Endothelial cell of umbilical vein (primary cell): ENCODE measurements around the gene ATOX1.

Experiments used
- CTCF ChIP-seq, 2 donors: IDR thresholded peaks; 1 replicate in 1 of 2; 2 replicates in 1 of 2; pipeline ENCODE4 v1.5.1; 2011; ENCODE audit warnings: low read length in 2 of 2, mild to moderate bottlenecking in 2 of 2, moderate library complexity in 2 of 2, control low read depth in 1 of 2, inconsistent platforms in 1 of 2, low read depth in 1 of 2; ENCODE audit not compliant: insufficient read depth in 1 of 2; ENCODE audit errors: extremely low read depth in 1 of 2
- EZH2 ChIP-seq: IDR thresholded peaks from 2 replicates; pipeline ENCODE4 v1.6.1; 2012; ENCODE audit warnings: borderline replicate concordance, low read depth, mild to moderate bottlenecking, moderate library complexity, low read length, inconsistent platforms; ENCODE audit not compliant: severe bottlenecking
- FOS ChIP-seq: IDR thresholded peaks from 2 replicates; pipeline ENCODE4 v1.6.1; 2011; ENCODE audit warnings: mild to moderate bottlenecking, low read length, moderate library complexity, borderline replicate concordance; ENCODE audit not compliant: insufficient read depth
- GATA2 ChIP-seq: IDR thresholded peaks from 2 replicates; pipeline ENCODE4 v1.7.0; 2011; ENCODE audit warnings: low read depth, mild to moderate bottlenecking, moderate library complexity, mixed read lengths, low read length; ENCODE audit not compliant: insufficient read length, insufficient read depth
- MAX ChIP-seq: IDR thresholded peaks from 2 replicates; pipeline ENCODE4 v1.6.1; 2011; ENCODE audit not compliant: insufficient read depth, insufficient read length
- MYC ChIP-seq: IDR thresholded peaks from one replicate; pipeline ENCODE4 v1.6.1; 2011; ENCODE audit warnings: mild to moderate bottlenecking, low read depth, low read length
- POLR2A ChIP-seq: IDR thresholded peaks from 2 replicates; pipeline ENCODE4 v1.6.1; 2012; ENCODE audit warnings: low read depth, mild to moderate bottlenecking, control low read depth, low read length
- POLR2AphosphoS5 ChIP-seq: IDR thresholded peaks from 2 replicates; pipeline ENCODE4 v1.6.1; 2012; ENCODE audit warnings: low read depth, mild to moderate bottlenecking, control low read depth, low read length, moderate library complexity; ENCODE audit not compliant: insufficient read depth

GRCh38 chr5:151786468-151786867 lies 28.0 kb upstream of the ATOX1 start:
- TF ChIP-seq POLR2A, result no peak
- TF ChIP-seq CTCF (IDR thresholded peaks at IDR 0.05; ENCODE audit: extremely low read depth in 1 of 2, insufficient read depth in 1 of 2, low read depth in 1 of 2, low read length in 2 of 2), result no peak
- no peak for TF ChIP-seq POLR2AphosphoS5
- TF ChIP-seq EZH2, result no peak
- TF ChIP-seq MAX, result no peak
- TF ChIP-seq GATA2, result no peak
- no peak for TF ChIP-seq MYC
- TF ChIP-seq FOS, result no peak
